22Rv1 (cell line): ENCODE data around the gene SPATA31E1.

Source experiments
- CTCF ChIP-seq: fragments of 450-650 bp; IDR thresholded peaks from 2 replicates; pipeline ENCODE4 v1.5.1; 2017; ENCODE audit warnings: mild to moderate bottlenecking
- ZFX ChIP-seq: fragments of 450-650 bp; IDR thresholded peaks from 2 replicates; pipeline ENCODE4 v1.6.1; 2017; ENCODE audit warnings: antibody characterized with exemption, borderline replicate concordance

- no peak for TF ChIP-seq CTCF
- no peak for TF ChIP-seq ZFX
Observed at GRCh38 chr9:87884578-87885459, 2.1 kb downstream of the SPATA31E1 start.
